ENCODE results near the gene TSPAN18. TPM values are rescaled to one million over a fixed set of nuclear protein-coding genes. Genes with fewer than 3 reads are reported as not detected.

The TSPAN18 gene
- total and polyA plus RNA-seq, 2 of the 4 experiments (the other 2 are of a cell fraction), result 0.36 to 1.1 TPM

DNA sequence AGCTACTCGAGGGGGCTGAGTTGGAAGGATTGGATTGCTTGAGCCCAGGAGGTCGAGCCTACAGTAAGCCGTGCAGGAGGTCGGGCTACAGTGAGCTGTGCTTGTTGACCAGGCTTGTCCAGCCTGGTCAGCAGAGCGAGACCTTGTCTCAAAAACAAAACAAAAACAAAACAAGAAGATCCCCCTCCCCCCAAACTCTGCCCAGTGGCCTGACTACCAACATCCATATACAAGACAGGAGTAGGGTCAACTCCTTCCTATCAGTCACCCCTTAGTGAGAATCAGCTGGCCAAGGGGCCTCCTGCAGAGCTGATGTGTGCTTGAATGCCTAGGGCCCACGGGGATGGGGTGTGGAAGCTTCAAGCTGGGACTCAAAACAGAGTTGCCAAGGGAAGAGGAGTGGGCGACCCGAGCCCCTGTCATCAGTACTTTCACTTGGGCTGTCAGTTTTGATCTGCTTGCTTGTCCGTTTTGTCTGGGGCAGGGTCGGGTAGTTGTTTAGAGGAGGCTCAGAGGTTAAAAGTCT, 942 bp upstream of the TSPAN18 start:
- H3K27me3 ChIP-seq (ENCODE audit: control insufficient read depth, insufficient read depth, low read length), result peaks cover 55% of the 10 kb centered on the region
- POLR2A ChIA-PET (ENCODE audit: unreplicated experiment), result no interaction called here
- CTCF ChIA-PET, result interaction anchor here (0.8 to 1.7 kb wide), 3 partner anchors 109 to 1046 kb away, joined by 3 to 5 read pairs (median 5); no protein-coding TSS in a partner anchor

More for the DNA sequence above, 942 bp upstream of the TSPAN18 start:
- intact Hi-C loops (cut with micrococcal nuclease), result loop anchor here (5.0 to 10.0 kb wide), 4 partner anchors 76 to 186 kb away; partner anchors contain the start of gene CD82
- Histone ChIP-seq H3K14ac (replicated peaks; ENCODE audit: low read depth, low read length) (no peak overlapping the region), H3K4ac (ENCODE audit: low read depth, low read length) (no peak overlapping the region), H3K79me1 (ENCODE audit: low read depth in 1 of 2, low read length in 2 of 2) (no peaks in the 10 kb centered on the region), H4K20me1 (ENCODE audit: insufficient read depth, low read length) (no peaks in the 10 kb centered on the region), H2BK5ac (ENCODE audit: low read depth, low read length, poor library complexity, severe bottlenecking) (no peak overlapping the region), H4K8ac (ENCODE audit: low read depth in 2 of 2, low read length in 2 of 2) (no peak overlapping the region), H2BK120ac (ENCODE audit: low read depth, low read length) (no peak overlapping the region), H3K23ac (ENCODE audit: low read depth, low read length) (no peak overlapping the region), H2BK15ac (ENCODE audit: low read depth, low read length) (no peak overlapping the region), H3K27ac (ENCODE audit: insufficient read depth, low read length) (no peak overlapping the region), H3K4me1 (ENCODE audit: control insufficient read depth, insufficient read depth, low read length) (no peaks in the 10 kb centered on the region), H3K18ac (ENCODE audit: low read depth, low read length) (no peak overlapping the region), H4K91ac (ENCODE audit: insufficient read depth, low read depth, low read length) (no peak overlapping the region), H2AK5ac (ENCODE audit: low read depth, low read length) (no peak overlapping the region), H3K36me3 (ENCODE audit: control insufficient read depth, insufficient read depth, low read length) (no peaks in the 10 kb centered on the region), H3K9ac (ENCODE audit: low read depth, low read length) (no peak overlapping the region), H4K5ac (ENCODE audit: low read depth, low read length) (no peak overlapping the region), H3K9me1 (ENCODE audit: insufficient read depth, low read length) (no peaks in the 10 kb centered on the region), H3K9me3 (ENCODE audit: control insufficient read depth, insufficient read depth, low read length) (no peaks in the 10 kb centered on the region), H2AFZ (replicated peaks; ENCODE audit: low read length, poor library complexity) (no peak overlapping the region), H3K4me2 (ENCODE audit: low read depth, low read length) (no peak overlapping the region), H3K56ac (ENCODE audit: extremely low read depth, insufficient read depth, low read length) (no peak overlapping the region), H2AK9ac (replicated peaks; ENCODE audit: low read depth, low read length, poor library complexity) (no peak overlapping the region), H2BK20ac (ENCODE audit: low read depth, low read length) (no peak overlapping the region), H3K4me3 (ENCODE audit: insufficient read depth, low read depth, low read length) (no peak overlapping the region)
- ATAC-seq (ENCODE audit: low read depth), result no peak
- WGBS, 2 experiments (ENCODE audit: extremely low coverage in 2 of 2, insufficient read length in 1 of 2), result 68% methylated on average over 4 of the region's 10 CpGs; no CpG with 5 or more reads in 1 of the 2 experiments
- TF ChIP-seq NFE2L2 (IDR thresholded peaks at IDR 0.05; ENCODE audit: low read depth, low read length), result no peak
- no peak for TF ChIP-seq MAFK (IDR thresholded peaks at IDR 0.05; ENCODE audit: low read depth, low read length)
- TF ChIP-seq CHD1 (IDR thresholded peaks at IDR 0.05; ENCODE audit: low read depth, low read length), result no peak
- no peak for TF ChIP-seq RAD21 (IDR thresholded peaks at IDR 0.05; ENCODE audit: low read length)
- no peak for TF ChIP-seq POLR2A (IDR thresholded peaks at IDR 0.05; ENCODE audit: low read depth, low read length)
- no peak for TF ChIP-seq MXI1 (IDR thresholded peaks at IDR 0.05; ENCODE audit: borderline replicate concordance, low read depth, low read length)
- TF ChIP-seq MAZ (IDR thresholded peaks at IDR 0.05; ENCODE audit: borderline replicate concordance, low read depth, low read length), result no peak
- no peak for TF ChIP-seq FOS (IDR thresholded peaks at IDR 0.05; ENCODE audit: low read depth, low read length)
- TF ChIP-seq, protein P1, sequence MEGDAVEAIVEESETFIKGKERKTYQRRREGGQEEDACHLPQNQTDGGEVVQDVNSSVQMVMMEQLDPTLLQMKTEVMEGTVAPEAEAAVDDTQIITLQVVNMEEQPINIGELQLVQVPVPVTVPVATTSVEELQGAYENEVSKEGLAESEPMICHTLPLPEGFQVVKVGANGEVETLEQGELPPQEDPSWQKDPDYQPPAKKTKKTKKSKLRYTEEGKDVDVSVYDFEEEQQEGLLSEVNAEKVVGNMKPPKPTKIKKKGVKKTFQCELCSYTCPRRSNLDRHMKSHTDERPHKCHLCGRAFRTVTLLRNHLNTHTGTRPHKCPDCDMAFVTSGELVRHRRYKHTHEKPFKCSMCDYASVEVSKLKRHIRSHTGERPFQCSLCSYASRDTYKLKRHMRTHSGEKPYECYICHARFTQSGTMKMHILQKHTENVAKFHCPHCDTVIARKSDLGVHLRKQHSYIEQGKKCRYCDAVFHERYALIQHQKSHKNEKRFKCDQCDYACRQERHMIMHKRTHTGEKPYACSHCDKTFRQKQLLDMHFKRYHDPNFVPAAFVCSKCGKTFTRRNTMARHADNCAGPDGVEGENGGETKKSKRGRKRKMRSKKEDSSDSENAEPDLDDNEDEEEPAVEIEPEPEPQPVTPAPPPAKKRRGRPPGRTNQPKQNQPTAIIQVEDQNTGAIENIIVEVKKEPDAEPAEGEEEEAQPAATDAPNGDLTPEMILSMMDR (conservative IDR thresholded peaks at IDR 0.05; ENCODE audit: low read depth, low read length), result no peak
- TF ChIP-seq, protein P2, sequence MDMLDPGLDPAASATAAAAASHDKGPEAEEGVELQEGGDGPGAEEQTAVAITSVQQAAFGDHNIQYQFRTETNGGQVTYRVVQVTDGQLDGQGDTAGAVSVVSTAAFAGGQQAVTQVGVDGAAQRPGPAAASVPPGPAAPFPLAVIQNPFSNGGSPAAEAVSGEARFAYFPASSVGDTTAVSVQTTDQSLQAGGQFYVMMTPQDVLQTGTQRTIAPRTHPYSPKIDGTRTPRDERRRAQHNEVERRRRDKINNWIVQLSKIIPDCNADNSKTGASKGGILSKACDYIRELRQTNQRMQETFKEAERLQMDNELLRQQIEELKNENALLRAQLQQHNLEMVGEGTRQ (IDR thresholded peaks at IDR 0.05; ENCODE audit: low read depth, low read length), result no peak
- no peak for TF ChIP-seq RCOR1 (IDR thresholded peaks at IDR 0.05; ENCODE audit: insufficient replicate concordance, low read length)
- no peak for TF ChIP-seq SMC3 (IDR thresholded peaks at IDR 0.05; ENCODE audit: low read depth, low read length)
- TF ChIP-seq, protein P3, sequence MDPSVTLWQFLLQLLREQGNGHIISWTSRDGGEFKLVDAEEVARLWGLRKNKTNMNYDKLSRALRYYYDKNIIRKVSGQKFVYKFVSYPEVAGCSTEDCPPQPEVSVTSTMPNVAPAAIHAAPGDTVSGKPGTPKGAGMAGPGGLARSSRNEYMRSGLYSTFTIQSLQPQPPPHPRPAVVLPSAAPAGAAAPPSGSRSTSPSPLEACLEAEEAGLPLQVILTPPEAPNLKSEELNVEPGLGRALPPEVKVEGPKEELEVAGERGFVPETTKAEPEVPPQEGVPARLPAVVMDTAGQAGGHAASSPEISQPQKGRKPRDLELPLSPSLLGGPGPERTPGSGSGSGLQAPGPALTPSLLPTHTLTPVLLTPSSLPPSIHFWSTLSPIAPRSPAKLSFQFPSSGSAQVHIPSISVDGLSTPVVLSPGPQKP (IDR thresholded peaks at IDR 0.05; ENCODE audit: borderline replicate concordance, low read depth, low read length), result no peak
- TF ChIP-seq RFX5 (IDR thresholded peaks at IDR 0.05; ENCODE audit: low read depth, low read length), result no peak
- no peak for DNase-seq
- in situ Hi-C loops (cut with MboI; ENCODE audit: low sequenced_read_pairs), result loop anchor here (5.0 kb wide), 2 partner anchors 51 to 166 kb away; no protein-coding TSS in a partner anchor
- dilution Hi-C loops (cut with HindIII; ENCODE audit: low sequenced_read_pairs, unreplicated experiment), result no loop called here
- no TSS peak for BruUV-seq (replicated peaks)

All from IMR-90 (cell line).